Measurements from ENCODE around the gene NAA10.

Gene NAA10

DNA sequence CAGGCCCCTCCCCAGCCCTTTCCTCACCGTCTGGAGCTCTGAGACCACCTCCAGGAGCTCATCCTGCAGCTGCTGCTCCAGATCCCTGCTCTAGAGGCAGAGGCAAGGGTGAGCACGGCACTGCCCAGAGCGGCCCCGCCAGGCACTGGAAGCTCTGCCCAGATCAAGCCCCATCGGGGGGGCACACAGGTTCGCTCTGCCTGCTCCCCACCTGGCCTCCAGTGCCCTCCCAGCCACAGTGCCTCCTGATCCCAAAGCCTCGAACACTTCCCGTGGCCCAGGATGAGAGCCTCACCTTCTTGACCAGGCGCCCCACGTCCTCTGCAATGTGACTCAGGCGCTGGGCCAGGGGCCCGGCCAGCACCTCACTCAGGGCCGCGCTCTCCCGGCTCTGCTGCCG lies 13.8 kb downstream of the NAA10 start:
- Histone ChIP-seq H3K9me3 (ENCODE audit: control insufficient read depth, insufficient read depth, low read depth, low read length) (no peaks in the 10 kb centered on the region), H3K4me3 (ENCODE audit: low read depth, low read length) (no peak overlapping the region), H3K4me1 (ENCODE audit: control insufficient read depth, insufficient read depth, low read length) (no peaks in the 10 kb centered on the region), H3K36me3 (ENCODE audit: control insufficient read depth in 2 of 2, insufficient read depth in 1 of 2, low read length in 2 of 2) (no peaks in the 10 kb centered on the region), H3K27ac (ENCODE audit: extremely low read depth, low read depth, low read length) (no peak overlapping the region)
- TF ChIP-seq ZNF391 (tag by site-specific recombination; IDR thresholded peaks at IDR 0.05; ENCODE audit: borderline replicate concordance, low read depth) (no peak), ZNF837 (tag by site-specific recombination; IDR thresholded peaks at IDR 0.05) (no peak), ZNF169 (tag by site-specific recombination; IDR thresholded peaks at IDR 0.05) (no peak), ZNF48 (tag by site-specific recombination; IDR thresholded peaks at IDR 0.05) (no peak), ZNF514 (tag by site-specific recombination; IDR thresholded peaks at IDR 0.05) (no peak), ZNF37A (tag by site-specific recombination; IDR thresholded peaks at IDR 0.05) (no peak), RBAK (tag by site-specific recombination; IDR thresholded peaks at IDR 0.05) (no peak)
- TF ChIP-seq, protein P1, sequence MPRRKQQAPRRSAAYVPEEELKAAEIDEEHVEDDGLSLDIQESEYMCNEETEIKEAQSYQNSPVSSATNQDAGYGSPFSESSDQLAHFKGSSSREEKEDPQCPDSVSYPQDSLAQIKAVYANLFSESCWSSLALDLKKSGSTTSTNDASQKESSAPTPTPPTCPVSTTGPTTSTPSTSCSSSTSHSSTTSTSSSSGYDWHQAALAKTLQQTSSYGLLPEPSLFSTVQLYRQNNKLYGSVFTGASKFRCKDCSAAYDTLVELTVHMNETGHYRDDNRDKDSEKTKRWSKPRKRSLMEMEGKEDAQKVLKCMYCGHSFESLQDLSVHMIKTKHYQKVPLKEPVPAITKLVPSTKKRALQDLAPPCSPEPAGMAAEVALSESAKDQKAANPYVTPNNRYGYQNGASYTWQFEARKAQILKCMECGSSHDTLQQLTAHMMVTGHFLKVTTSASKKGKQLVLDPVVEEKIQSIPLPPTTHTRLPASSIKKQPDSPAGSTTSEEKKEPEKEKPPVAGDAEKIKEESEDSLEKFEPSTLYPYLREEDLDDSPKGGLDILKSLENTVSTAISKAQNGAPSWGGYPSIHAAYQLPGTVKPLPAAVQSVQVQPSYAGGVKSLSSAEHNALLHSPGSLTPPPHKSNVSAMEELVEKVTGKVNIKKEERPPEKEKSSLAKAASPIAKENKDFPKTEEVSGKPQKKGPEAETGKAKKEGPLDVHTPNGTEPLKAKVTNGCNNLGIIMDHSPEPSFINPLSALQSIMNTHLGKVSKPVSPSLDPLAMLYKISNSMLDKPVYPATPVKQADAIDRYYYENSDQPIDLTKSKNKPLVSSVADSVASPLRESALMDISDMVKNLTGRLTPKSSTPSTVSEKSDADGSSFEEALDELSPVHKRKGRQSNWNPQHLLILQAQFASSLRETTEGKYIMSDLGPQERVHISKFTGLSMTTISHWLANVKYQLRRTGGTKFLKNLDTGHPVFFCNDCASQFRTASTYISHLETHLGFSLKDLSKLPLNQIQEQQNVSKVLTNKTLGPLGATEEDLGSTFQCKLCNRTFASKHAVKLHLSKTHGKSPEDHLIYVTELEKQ (tag by site-specific recombination; IDR thresholded peaks at IDR 0.05; ENCODE audit: borderline replicate concordance) = no peak
- TF ChIP-seq, protein P2, sequence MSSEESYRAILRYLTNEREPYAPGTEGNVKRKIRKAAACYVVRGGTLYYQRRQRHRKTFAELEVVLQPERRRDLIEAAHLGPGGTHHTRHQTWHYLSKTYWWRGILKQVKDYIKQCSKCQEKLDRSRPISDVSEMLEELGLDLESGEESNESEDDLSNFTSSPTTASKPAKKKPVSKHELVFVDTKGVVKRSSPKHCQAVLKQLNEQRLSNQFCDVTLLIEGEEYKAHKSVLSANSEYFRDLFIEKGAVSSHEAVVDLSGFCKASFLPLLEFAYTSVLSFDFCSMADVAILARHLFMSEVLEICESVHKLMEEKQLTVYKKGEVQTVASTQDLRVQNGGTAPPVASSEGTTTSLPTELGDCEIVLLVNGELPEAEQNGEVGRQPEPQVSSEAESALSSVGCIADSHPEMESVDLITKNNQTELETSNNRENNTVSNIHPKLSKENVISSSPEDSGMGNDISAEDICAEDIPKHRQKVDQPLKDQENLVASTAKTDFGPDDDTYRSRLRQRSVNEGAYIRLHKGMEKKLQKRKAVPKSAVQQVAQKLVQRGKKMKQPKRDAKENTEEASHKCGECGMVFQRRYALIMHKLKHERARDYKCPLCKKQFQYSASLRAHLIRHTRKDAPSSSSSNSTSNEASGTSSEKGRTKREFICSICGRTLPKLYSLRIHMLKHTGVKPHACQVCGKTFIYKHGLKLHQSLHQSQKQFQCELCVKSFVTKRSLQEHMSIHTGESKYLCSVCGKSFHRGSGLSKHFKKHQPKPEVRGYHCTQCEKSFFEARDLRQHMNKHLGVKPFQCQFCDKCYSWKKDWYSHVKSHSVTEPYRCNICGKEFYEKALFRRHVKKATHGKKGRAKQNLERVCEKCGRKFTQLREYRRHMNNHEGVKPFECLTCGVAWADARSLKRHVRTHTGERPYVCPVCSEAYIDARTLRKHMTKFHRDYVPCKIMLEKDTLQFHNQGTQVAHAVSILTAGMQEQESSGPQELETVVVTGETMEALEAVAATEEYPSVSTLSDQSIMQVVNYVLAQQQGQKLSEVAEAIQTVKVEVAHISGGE (tag by site-specific recombination; conservative IDR thresholded peaks at IDR 0.05; ENCODE audit: low read depth) = no peak
- POLR2A ChIA-PET = no interaction called here
- CTCF ChIA-PET = interaction anchor here (0.6 to 9.1 kb wide), 5 partner anchors 10 to 312 kb away, joined by 3 to 168 read pairs (median 3); partner anchors contain the start of gene RENBP

DNA sequence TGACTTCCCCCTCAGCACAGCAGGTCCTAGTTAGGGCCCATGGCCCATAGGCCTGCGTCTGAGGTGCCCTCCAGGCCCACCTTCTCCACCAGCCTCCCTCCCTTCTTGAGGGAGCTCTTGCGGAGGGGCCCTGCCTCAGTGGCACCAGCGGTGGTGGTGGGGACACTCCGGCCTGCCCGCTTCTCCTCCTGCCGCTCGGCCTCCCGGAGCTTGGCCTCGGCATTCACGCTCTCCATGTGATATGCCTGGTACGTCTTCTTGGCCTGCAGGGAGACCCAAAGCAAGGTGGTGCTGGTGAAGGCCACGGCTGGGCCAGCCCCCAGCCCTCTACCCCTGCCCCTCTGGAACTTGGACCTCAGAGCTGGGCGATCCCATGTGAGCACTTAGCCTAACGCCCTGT lies 14.3 kb downstream of the NAA10 start:
- CTCF ChIA-PET = interaction anchor here (0.7 to 9.1 kb wide), 2 partner anchors 28 to 84 kb away, joined by 3 to 168 read pairs; partner anchors contain the start of gene RENBP

More for the DNA sequence above, 14.3 kb downstream of the NAA10 start:
- no peaks in the 10 kb centered on the region for H3K36me3 ChIP-seq (ENCODE audit: control insufficient read depth in 2 of 2, insufficient read depth in 1 of 2, low read length in 2 of 2)
- TF ChIP-seq, protein P3, sequence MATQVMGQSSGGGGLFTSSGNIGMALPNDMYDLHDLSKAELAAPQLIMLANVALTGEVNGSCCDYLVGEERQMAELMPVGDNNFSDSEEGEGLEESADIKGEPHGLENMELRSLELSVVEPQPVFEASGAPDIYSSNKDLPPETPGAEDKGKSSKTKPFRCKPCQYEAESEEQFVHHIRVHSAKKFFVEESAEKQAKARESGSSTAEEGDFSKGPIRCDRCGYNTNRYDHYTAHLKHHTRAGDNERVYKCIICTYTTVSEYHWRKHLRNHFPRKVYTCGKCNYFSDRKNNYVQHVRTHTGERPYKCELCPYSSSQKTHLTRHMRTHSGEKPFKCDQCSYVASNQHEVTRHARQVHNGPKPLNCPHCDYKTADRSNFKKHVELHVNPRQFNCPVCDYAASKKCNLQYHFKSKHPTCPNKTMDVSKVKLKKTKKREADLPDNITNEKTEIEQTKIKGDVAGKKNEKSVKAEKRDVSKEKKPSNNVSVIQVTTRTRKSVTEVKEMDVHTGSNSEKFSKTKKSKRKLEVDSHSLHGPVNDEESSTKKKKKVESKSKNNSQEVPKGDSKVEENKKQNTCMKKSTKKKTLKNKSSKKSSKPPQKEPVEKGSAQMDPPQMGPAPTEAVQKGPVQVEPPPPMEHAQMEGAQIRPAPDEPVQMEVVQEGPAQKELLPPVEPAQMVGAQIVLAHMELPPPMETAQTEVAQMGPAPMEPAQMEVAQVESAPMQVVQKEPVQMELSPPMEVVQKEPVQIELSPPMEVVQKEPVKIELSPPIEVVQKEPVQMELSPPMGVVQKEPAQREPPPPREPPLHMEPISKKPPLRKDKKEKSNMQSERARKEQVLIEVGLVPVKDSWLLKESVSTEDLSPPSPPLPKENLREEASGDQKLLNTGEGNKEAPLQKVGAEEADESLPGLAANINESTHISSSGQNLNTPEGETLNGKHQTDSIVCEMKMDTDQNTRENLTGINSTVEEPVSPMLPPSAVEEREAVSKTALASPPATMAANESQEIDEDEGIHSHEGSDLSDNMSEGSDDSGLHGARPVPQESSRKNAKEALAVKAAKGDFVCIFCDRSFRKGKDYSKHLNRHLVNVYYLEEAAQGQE (tag by site-specific recombination; IDR thresholded peaks at IDR 0.05) = no peak
- TF ChIP-seq, protein P4, sequence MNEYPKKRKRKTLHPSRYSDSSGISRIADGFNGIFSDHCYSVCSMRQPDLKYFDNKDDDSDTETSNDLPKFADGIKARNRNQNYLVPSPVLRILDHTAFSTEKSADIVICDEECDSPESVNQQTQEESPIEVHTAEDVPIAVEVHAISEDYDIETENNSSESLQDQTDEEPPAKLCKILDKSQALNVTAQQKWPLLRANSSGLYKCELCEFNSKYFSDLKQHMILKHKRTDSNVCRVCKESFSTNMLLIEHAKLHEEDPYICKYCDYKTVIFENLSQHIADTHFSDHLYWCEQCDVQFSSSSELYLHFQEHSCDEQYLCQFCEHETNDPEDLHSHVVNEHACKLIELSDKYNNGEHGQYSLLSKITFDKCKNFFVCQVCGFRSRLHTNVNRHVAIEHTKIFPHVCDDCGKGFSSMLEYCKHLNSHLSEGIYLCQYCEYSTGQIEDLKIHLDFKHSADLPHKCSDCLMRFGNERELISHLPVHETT (tag by site-specific recombination; IDR thresholded peaks at IDR 0.05) = no peak
- no peak for TF ChIP-seq ZNF416 (tag by site-specific recombination; IDR thresholded peaks at IDR 0.05)
- no peak for TF ChIP-seq ZNF335 (tag by site-specific recombination; conservative IDR thresholded peaks at IDR 0.05)
- TF ChIP-seq ZNF510 (tag by site-specific recombination; IDR thresholded peaks at IDR 0.05; ENCODE audit: insufficient replicate concordance) = no peak
- TF ChIP-seq ZNF214 (tag by site-specific recombination; IDR thresholded peaks at IDR 0.05; ENCODE audit: borderline replicate concordance) = no peak
- H3K4me3 ChIP-seq (ENCODE audit: low read depth, low read length) = no peak overlapping the region
- no peak overlapping the region for H3K27ac ChIP-seq (ENCODE audit: extremely low read depth, low read depth, low read length)
- POLR2A ChIA-PET = no interaction called here
- no peaks in the 10 kb centered on the region for H3K4me1 ChIP-seq (ENCODE audit: control insufficient read depth, insufficient read depth, low read length)
- H3K9me3 ChIP-seq (ENCODE audit: control insufficient read depth, insufficient read depth, low read depth, low read length) = no peaks in the 10 kb centered on the region
